Fibroblast of mammary gland (primary cell): ENCODE measurements around the gene MAP4.

Experiments used
- DNase-seq: peaks from one replicate; pipeline ENCODE4 v3.0.0-alpha.2; 2010; ENCODE audit warnings: low read depth
- H3K4me3 ChIP-seq: 2 replicates; pipeline ENCODE4 v1.5.1; 2011; ENCODE audit warnings: low read depth, mild to moderate bottlenecking, low read length, moderate library complexity; ENCODE audit not compliant: control insufficient read depth
- TF ChIP-seq, protein P1 (sequence below): conservative IDR thresholded peaks from 2 replicates; pipeline ENCODE4 v1.5.1; 2011; ENCODE audit warnings: low read depth, low read length, inconsistent platforms; ENCODE audit not compliant: control insufficient read depth, insufficient read depth

The MAP4 gene

DNA sequence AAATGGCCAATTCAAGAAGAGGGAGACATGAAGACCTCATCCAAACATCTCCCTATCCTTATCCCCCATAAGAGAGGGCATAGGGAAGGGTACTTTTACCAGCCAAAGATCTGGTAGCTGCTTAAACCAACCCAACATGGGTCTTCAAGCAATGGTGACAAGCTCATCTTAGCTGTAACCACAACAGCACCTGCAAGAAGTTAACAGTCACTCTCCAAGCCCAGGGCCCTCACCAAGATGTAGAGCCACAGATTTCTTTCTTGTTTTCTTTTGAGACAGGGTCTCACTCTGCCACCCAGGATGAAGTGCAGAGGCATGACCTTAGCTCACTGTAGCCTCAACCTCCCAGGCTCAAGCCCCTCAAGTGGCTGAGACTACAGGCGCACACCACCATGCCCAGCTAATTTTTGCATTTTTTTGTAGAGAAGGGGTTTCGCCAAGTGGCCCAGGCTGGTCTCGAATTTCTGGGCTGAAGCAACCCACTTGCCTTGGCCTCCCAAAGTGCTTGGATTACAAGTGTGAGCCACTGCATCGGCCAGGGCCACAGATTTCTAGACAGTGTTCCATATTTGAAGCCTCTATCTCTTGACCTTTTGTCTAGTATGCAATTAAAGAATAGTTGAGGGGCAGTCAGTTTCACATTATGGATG lies 156.1 kb downstream of the MAP4 start:
- no peak for DNase-seq
- TF ChIP-seq, protein P1, sequence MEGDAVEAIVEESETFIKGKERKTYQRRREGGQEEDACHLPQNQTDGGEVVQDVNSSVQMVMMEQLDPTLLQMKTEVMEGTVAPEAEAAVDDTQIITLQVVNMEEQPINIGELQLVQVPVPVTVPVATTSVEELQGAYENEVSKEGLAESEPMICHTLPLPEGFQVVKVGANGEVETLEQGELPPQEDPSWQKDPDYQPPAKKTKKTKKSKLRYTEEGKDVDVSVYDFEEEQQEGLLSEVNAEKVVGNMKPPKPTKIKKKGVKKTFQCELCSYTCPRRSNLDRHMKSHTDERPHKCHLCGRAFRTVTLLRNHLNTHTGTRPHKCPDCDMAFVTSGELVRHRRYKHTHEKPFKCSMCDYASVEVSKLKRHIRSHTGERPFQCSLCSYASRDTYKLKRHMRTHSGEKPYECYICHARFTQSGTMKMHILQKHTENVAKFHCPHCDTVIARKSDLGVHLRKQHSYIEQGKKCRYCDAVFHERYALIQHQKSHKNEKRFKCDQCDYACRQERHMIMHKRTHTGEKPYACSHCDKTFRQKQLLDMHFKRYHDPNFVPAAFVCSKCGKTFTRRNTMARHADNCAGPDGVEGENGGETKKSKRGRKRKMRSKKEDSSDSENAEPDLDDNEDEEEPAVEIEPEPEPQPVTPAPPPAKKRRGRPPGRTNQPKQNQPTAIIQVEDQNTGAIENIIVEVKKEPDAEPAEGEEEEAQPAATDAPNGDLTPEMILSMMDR = no peak
- H3K4me3 ChIP-seq = no peak overlapping the region

DNA sequence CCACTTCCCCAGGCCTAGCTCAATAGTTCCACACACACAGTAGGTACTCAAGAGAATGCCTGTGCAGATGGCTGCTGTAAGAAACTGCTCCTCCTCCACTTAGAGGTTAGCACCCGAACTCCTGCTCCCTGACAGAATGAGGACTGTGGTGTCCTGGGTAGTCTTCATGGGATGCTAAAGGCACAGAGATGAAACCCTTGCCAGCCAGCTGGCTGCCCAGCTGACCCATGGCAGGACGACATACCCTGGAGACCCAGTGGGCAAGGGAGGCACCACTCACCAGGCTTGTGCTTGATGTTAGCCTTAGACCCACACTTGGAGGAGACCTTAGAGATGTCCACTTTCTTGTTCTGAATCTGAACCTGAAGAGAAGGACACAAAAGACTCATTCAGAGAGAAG lies 159.1 kb downstream of the MAP4 start:
- no peak for DNase-seq
- no peak overlapping the region for H3K4me3 ChIP-seq
- TF ChIP-seq, protein P1 = no peak

DNA sequence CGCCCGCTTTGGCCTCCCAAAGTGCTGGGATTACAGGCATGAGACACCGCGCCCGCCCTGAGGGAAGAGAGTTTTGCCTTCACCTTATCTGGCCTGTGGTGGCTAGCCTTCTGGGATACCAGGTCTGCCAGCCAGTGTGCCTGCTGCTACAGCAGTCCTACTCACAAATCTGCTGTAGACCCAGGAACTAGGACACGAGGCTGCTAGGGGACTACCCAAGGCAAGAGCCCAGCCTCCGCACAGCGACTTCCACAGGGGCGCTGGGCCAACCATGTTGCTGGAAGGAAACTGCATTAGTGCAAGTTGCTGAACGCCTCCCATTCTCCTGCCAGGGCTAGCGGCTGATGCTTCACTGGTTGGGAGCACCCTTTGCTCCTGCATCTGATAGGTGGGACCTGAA lies 159.5 kb downstream of the MAP4 start:
- H3K4me3 ChIP-seq = no peak overlapping the region
- DNase-seq = no peak
- TF ChIP-seq, protein P1 = no peak

DNA sequence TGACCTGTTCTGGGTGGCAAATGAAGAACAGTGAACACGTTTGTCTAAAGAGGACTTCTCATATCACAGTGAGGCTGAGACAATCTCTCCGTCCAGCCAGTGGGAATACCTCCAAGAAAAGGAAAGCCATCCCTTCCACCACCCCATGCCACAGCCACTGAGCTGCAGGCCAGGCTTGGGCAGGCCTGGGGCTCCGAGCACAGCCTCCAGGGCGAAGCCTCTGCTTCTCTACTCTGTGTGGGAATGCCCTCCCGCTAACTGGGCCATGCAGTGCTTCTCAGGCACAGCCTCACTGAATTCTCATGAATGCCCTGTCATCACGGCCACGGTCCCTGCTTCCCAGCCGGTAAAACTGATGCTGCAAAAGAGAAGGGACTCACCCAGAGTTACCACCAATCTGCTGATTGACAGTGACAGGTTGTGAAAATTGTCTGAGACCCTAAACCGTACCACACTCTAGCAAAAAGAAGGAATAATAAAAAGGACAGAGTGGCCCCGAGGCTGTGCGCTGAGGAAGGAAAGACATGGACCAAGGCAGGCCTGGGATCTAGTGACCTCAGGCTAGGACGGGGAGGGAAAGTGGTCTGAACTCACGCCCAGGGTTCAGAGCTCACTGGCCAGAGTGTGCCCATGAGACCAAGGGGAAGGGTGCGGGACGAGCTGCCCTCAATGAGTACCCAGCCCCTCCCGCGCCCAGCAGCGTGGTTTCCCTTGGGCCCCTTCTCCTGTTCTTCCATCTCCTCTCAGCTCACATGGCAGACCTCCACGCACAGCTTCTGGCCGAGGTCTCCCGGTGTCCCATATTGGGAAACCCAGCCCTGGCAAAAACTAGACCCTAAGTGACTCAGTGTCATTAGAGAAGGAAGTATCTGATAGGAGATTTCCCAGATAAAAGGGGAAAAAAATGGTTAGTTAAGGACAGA lies 160.5 kb downstream of the MAP4 start:
- TF ChIP-seq, protein P1 = no peak
- DNase-seq = no peak
- no peak overlapping the region for H3K4me3 ChIP-seq

DNA sequence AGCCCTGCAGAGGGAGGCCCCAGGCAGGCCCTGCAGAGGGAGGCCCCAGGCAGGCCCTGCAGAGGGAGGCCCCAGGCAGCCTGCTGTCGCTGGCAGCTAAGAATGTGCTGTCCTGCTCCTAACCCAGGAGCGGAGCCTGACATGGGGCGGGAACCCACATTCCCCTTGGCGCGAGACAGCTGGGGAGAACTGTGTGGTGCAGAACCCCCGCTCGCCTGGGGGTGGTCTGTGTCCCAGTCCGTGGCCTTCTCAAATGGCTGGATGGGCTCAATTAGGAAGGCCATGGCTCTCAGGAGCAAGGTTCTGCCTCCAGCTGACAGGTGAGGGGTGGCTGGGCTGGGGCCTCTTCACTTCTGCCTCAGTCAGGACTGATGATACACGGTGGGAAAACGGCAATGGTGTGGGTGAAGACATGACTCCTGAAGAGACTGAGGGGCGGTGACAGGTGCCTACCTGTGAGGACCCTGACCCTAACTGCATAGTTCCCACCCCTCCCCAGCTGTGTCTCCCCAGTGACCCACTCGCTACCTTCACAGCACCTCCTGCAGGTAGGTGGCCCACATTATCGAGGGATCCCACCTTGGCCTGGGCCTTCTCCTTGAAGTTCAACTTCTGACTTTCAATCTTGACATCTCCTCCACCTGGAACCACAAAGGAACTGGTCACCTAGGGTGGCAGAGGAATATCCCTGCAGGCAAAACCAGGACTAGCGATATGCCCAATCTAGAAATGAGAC lies 161.3 kb downstream of the MAP4 start:
- no peak for DNase-seq
- no peak overlapping the region for H3K4me3 ChIP-seq
- TF ChIP-seq, protein P1 = no peak

DNA sequence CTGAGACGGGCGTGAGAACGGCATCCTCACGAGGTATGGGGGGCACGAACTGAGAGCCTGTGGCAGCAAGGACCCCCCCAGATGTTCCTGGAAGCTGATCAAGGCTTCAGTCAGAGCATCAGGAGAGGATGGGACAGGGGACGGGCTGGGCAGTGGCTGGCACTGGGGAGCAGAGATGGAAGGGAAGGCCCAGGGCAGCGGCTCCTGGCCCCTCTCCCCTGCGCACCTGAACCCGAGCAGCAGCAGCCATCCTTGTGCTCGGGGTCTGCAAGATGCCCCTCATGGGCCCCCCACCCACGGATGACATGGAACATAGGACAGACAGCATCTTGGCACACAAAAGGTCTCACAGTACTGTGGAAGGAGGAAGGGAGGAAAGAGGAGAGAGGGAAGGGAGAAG lies 161.9 kb downstream of the MAP4 start:
- no peak for DNase-seq
- TF ChIP-seq, protein P1 = no peak
- H3K4me3 ChIP-seq = no peak overlapping the region
